C4-2B (cell line): ENCODE measurements around the gene SCUBE1.

Experiments used
- H3K27ac ChIP-seq: fragments of 450-650 bp; 2 replicates; pipeline ENCODE4 v1.5.1; 2017
- CTCF ChIP-seq: fragments of 450-650 bp; conservative IDR thresholded peaks from 2 replicates; pipeline ENCODE4 v1.5.1; 2017; ENCODE audit warnings: mild to moderate bottlenecking
- ZFX ChIP-seq: fragments of 450-650 bp; IDR thresholded peaks from 2 replicates; pipeline ENCODE4 v1.6.1; 2017

The SCUBE1 gene

GRCh38 chr22:43201486-43202219, 141.5 kb downstream of the SCUBE1 start:
- TF ChIP-seq CTCF (no peak), ZFX (no peak)
- H3K27ac ChIP-seq = no peak overlapping the region

GRCh38 chr22:43200555-43200954, 142.6 kb downstream of the SCUBE1 start:
- H3K27ac ChIP-seq = no peak overlapping the region
- TF ChIP-seq CTCF = no peak

- TF ChIP-seq CTCF (no peak), ZFX (no peak)
- no peak overlapping the region for H3K27ac ChIP-seq
These were observed 143.1 kb downstream of the SCUBE1 start for GRCh38 chr22:43200031-43200430.

- H3K27ac ChIP-seq = no peak overlapping the region
- no peak for TF ChIP-seq CTCF
- no peak for TF ChIP-seq ZFX
These were observed 143.6 kb downstream of the SCUBE1 start for GRCh38 chr22:43199541-43199940.

- H3K27ac ChIP-seq = no peak overlapping the region
- TF ChIP-seq ZFX (no peak), CTCF (no peak)
These were observed 144.2 kb downstream of the SCUBE1 start for GRCh38 chr22:43198936-43199335.

- no peak overlapping the region for H3K27ac ChIP-seq
- no peak for TF ChIP-seq CTCF
- TF ChIP-seq ZFX = no peak
These were observed 145.0 kb downstream of the SCUBE1 start for GRCh38 chr22:43198126-43198525.

GRCh38 chr22:43197271-43197941, 145.8 kb downstream of the SCUBE1 start:
- no peak for TF ChIP-seq CTCF
- no peak for TF ChIP-seq ZFX
- H3K27ac ChIP-seq = no peak overlapping the region
